HG02759 (cell line): ENCODE measurements around the gene HLCS.

Experiments
- ATAC-seq: cut with Tn5 transposase; IDR thresholded peaks from one replicate; pipeline ENCODE4 v1.9.1; 2021; ENCODE audit warnings: mild to moderate bottlenecking, moderate library complexity; ENCODE audit not compliant: unreplicated experiment

The HLCS gene

GRCh38 chr21:36887963-36888362 is 78.5 kb downstream of the HLCS start:
- ATAC-seq = no peak

DNA sequence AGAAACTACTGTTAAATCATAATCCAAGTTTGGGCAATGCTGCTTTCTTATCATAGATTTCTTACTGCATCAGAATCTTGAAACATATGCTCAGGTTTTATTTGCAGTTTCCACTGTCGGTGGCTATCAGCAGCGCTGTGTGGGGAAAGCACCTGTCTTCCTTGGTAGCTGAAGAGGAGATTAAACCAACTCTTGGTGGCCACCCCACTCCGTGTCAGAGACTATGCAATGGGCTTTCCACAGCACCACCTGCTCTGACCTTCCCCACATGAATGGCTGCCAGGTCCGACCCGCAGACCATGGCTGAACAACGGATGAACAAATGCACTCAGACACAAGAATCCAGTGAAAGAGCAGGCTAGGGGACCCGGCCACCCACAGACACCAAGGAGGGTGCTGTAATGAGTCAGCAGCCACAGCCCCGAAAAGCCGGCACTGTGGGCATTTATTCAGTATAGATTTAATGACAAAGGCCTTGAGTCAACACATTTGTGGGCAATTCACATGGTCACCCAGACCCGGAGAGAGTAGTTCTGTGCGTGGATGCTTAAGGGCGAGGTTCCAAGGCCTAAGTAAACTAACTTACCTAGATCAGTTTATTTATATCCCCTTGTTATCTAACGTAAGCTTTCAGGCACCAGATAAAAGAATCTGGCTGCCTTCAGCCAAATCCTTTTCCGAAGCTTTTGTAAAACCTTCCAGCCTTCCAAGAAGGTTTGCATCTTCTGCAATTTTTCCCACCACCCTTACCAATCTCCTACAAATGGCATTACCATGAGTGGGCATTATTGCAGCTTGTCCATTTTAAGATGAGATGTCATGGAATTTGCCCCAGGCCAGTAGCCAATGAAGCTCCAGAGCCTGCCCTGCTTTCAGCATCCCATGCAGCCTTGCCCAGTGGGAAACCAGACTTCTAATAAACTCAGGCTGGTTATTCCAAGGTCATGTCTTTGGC is 82.7 kb downstream of the HLCS start:
- no peak for ATAC-seq

DNA sequence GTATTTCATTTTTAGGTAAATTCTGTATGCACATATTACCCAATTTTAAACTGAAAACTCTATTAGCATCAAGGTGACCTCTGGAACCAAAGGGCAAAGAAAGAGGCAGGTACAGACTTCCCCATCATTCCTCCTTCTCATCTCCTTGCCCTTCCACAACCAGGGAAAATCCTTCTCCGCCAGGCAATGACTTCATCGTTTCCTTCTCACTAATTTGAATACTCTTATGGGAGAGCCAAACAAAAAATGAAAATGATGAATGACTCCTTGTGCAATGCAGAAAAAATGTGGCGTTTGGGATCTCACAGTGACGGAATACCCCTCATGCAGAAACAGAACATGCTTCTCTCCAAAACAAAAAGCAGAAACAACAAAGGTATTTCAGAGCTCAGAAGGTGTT is 83.7 kb downstream of the HLCS start:
- no peak for ATAC-seq

- no peak for ATAC-seq
Measured at GRCh38 chr21:36881228-36881627, 85.2 kb downstream of the HLCS start.

GRCh38 chr21:36879827-36880226 is 86.6 kb downstream of the HLCS start:
- no peak for ATAC-seq

DNA sequence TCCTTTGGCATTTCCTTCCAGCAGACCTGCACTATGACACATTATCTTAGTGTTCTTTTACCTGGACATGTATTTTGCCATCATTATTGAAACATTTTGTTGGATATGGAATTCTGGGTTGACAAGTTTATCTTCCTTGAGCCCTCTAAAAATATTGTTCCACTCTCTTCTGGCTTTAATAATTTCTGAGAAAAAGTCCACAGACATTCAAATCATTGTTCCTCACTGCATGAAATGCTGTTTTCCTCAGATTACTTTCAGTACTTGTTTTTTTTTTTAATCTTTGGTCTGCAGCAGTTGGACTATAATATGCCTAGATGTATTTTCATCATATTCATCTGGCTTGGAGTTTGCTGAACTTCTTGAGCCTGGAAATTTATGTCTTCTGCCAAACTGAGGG is 88.7 kb downstream of the HLCS start:
- no peak for ATAC-seq

- ATAC-seq = no peak
Measured at GRCh38 chr21:36874665-36875064, 91.8 kb downstream of the HLCS start.

DNA sequence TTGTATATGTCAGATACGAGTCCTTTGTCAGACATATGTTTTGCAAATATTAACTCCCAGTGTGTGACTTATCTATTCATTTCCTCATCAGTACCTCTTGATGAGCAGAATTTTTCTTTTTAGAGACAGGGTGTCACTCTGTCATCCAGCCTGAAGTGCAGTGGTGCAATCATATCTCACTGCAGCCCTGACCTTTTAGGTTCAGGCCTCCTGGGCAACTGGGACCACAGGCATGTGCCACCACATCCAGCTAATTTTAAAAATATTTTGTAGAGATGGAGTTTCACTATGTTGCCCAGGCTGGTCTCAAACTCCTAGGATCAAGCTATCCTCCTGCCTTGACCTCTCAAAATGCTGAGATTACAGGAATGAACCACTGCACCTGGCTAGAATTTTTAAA is 93.0 kb downstream of the HLCS start:
- ATAC-seq = no peak

DNA sequence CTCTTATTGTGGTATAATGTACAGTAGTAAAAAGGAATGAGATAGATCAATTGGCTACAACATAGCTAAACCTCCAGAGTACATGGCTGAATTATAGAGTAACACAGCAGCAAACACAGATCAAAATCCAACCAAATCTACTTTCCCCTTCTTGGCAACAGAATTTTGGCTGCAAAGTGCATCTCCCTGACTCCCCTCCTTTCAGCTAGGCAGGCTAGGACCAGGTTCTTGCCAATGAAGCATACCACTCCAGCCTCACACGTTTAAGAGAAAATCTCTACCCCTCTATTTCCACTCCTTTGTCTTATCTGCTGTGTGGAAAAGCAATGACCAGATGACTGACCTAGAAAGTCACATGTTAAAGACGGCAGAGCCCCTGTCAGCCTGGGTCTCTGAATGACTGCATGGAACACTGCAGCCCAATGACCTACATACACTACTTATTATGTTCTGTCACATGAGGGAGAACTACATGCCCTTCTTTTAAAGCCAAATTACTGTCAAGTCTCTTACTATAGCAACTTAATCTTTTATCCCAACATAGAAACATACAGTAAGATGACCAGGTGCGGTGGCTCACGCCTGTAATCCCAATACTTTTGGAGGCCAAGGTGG is 99.1 kb downstream of the HLCS start:
- ATAC-seq = no peak

- ATAC-seq = no peak
Measured at GRCh38 chr21:36866419-36866818, 100.0 kb downstream of the HLCS start.

DNA sequence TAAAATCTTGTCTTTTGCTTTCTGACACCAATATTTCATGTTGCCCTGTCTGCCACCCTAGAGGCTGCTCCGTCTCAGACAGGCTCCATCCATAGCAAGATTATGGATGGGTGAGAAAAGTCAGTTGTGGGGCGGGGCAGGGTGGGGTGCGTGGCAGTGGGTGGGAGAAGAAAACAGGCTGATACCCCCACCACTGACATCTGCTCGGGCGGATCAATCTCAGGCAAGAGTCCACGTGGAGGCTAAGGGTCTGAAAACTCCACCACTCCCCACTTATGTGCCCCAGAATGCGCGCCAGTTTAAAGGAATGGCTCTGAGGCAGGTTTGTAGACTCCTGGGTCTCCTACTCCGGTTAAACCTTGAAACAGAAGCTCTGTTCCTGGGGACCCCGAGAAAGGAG is 101.5 kb downstream of the HLCS start:
- ATAC-seq = no peak

DNA sequence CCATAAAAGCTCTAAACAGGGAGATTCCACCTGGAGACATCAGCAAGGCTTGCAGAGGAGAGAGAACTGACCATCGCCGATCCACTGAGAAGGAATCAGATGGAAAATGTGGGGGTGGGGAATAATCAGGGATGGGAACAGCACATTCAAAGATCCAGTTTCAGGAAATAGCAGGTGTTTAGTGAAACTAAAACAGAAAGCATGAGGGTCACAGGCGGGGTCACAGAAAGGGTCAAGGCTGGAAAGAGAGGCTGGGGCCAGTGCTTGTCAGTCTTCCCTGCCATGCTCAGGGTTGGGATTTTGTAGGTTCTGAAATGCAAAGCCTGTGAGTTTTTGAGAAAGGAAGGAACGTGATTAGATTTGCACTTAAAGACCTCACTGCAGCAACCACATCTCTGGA is 103.2 kb downstream of the HLCS start:
- ATAC-seq = no peak

DNA sequence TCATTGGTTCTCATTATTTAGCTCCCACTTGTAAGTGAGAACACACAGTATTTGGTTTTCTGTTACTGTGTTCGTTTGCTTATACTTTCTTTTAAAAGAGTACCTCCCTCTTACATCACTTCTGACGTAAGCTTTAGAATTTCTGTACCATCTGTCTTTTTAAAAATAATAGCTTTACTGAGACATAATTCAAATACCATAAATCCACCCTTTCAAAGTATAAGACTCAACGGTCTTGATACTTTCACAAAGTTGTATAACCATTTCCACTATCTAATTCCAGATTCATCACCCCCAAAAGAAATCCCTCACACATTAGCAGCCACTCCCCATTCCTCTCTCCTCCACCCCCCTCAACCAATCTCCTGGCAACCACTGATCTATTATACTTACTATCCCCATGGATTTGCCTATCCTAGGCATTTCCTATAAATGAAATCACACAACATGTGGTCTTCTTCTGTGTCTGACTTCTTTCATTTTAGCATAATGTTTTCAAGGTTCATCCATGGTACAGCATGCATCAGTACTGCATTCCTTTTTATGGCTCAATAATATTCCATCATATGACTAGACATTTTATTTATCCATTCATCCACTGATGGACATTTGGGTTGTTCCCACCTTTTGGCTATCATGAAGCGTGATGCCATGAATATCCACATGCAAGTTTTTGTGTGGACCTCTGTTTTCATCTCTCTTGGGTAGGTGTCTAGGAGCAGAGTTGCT is 104.7 kb downstream of the HLCS start:
- no peak for ATAC-seq

- no peak for ATAC-seq
Measured at GRCh38 chr21:36860736-36861594, 105.5 kb downstream of the HLCS start.

DNA sequence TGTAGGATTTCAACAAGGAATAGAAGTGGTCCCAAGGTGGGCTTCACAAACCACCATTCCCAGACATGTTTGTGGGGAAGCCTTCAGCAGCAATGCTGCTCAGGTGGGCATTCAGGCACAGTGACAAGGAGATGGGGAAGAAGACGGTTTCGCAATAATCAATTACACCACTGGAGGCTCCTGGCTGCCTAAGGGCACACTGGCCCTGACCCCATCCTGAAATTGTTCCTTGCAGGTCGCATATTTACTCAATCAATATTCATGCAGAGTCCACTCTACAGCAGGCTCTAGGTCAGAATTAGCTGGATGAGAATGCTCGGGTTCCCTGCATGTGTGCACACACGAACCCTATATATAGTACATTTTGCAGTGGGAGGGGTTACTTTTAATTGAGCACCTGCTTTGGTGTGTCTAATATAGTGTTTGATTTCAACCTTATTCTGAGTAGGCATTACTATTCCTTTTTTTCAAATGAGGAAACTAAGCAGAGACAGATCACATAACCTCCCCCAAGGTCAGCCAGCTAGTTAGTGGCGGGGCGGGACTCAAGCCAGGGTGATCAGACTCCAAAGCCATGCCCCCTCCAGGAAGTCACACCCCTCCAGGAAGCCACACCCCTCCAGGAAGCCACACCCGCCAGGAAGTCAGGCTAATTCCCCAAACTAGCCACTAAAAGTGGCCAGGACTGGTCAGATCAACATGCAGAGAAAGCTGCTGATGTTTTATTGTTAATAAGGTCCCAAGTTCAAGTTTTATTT is 106.5 kb downstream of the HLCS start:
- no peak for ATAC-seq

DNA sequence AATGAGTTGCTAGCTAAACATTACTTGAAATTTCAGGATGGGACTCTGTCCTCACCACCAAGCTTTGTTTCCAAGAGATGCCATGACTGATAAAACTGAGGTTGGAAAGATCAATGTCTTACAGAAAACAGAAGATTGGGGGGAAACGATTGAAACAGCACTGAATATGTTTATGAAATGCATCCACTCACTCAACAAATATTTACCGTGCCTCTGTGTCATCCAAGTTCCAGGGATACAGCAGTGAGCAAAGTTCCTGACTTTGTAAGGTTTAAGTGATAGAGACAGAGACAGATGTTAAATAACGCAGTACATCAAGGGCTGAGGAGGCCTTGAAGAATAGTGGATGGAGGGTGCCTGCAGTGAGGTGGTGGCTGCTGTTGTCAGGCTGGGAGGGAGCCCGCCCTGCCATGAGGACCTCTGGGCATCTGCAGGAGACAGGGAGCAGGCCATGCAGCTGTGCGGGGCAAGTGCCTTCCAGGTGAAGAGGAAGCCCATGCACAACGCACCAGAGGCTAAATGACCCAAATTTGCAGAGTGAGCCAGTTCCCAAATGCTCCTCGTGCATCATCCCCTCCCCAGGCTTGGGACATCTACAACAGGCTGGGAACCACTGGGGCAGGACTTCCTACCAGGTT is 108.0 kb downstream of the HLCS start:
- ATAC-seq = no peak

DNA sequence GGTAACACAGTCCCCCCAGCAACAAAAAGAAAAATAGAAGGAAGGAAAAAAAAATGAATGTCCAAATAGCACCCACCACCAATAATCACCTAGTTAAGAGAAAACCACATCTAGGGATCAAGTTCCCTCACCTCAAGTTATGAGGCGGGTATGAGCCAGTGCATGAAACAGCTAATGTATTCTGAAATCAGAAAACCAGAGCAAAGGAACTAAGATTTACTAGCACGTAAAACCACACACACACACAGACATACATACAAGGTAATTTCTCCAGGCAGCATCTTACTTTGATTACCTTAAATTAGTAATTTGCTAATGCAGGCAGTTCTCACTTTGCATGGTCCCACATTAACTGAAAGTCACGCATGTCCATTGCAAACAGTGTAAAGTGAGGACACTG is 109.8 kb downstream of the HLCS start:
- ATAC-seq = no peak

GRCh38 chr21:36854391-36854790 is 112.1 kb downstream of the HLCS start:
- ATAC-seq = no peak

GRCh38 chr21:36852864-36853263 is 113.6 kb downstream of the HLCS start:
- no peak for ATAC-seq

- no peak for ATAC-seq
Measured at GRCh38 chr21:36852293-36852692, 114.2 kb downstream of the HLCS start.
